T47D (cell line): ENCODE measurements around the gene PARVG.

Source experiments
- DNase-seq, 2 experiments: peaks; one replicate each; pipeline versions ENCODE4 v3.0.0 to v3.0.0-alpha.2; 2011 to 2012; ENCODE audit warnings: low read depth in 1 of 2, low spot score in 1 of 2
- JUND ChIP-seq: IDR thresholded peaks from 2 replicates; pipeline ENCODE4 v1.6.1; 2012; ENCODE audit warnings: low read depth
- in situ Hi-C: cut with HindIII; loops from 2 replicates; pipeline ENCODE4 v1.10.0; 2016; ENCODE audit warnings: low sequenced_read_pairs, low pct_unique_long_range_greater_than_20kb

Gene PARVG

DNA sequence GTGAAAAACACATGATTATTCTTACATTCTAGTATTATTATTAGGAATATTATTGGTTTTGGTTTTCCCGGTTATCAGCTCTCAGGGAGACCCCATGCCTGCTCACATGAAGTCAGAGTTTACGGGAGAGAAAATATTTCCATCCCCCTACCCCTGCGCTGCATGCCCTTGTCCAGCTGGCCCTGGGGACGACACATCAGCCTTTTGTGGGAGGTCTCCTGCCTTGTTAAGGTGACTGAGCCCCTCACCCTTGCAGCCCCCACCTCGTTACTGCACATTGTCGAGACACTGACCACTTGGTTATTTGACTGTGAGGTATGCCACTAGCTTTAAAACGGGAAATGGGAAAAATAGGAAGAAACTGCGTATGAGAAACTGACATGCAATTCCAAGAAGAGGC lies 63.0 kb downstream of the PARVG start:
- no peak for TF ChIP-seq JUND
- in situ Hi-C loops = no loop called here

DNA sequence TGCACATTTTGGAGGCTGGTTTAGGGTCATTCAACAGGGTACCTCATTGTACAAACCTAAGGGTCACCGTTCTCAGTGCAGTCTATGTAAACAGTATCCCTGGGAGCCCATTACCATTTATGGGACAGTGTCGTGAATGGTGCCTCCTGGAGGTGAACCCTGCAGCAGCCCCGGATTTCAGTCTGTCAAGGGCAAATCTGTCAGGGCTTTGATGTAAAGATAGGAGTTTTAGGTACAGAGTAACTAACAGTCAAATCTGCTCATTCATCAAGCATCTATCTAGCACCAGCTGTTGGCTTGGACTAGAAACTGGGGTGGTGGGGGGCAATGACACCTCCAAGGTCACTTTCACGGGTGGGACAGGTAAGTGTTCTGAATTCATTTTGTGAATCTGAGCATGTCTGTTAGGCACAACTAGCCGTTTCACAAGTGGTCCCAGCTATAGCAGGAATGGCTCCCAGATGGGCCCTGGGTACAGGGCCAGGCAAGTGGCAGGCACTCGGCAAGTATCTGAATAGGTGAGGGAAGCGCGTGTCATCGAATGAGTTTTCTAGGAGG lies 63.6 kb downstream of the PARVG start:
- in situ Hi-C loops = no loop called here
- TF ChIP-seq JUND = no peak
- DNase-seq = no peak

More for the DNA sequence above, 63.0 kb downstream of the PARVG start:
- DNase-seq = no peak

DNA sequence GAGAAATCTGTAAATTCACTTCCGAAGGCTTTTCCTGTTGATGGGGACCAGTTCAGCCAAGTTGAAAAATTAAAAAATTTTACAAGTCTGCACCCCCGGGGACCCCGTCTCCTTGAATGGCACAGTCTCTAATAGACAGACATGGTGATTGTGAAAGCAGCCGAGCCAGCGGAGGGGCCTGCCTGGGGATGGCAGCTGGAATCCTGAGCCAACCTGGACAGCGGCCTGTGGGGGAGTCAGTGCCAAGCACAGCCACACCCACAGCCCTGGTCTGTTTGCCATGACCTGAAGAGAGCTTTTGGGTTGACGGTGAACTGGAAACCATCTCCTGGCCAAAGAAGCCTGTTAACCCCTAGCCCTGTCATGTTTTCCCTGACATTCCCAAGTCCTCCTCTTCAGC lies 64.7 kb downstream of the PARVG start:
- in situ Hi-C loops = no loop called here
- TF ChIP-seq JUND = no peak

DNA sequence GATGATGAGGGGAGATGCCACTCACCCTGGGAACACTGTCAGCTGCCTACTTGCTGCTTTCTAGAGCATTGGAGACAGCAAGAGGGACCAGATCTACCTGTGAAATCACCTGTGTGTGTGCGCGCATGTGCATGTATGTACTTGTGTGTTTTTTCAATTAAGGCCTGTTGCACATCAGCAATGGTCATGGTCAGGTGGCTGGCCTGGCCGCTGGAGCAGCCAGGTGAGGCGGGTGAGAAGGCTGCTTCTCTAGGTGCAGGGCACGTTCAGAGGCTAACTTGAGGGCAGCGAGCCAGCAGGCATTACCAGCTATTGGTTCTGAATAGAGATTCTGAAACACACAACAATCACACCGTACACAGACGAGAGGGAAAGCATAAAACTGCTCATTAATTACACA lies 65.1 kb downstream of the PARVG start:
- in situ Hi-C loops = no loop called here
- TF ChIP-seq JUND = no peak
- no peak for DNase-seq

More for the DNA sequence above, 64.7 kb downstream of the PARVG start:
- no peak for DNase-seq

DNA sequence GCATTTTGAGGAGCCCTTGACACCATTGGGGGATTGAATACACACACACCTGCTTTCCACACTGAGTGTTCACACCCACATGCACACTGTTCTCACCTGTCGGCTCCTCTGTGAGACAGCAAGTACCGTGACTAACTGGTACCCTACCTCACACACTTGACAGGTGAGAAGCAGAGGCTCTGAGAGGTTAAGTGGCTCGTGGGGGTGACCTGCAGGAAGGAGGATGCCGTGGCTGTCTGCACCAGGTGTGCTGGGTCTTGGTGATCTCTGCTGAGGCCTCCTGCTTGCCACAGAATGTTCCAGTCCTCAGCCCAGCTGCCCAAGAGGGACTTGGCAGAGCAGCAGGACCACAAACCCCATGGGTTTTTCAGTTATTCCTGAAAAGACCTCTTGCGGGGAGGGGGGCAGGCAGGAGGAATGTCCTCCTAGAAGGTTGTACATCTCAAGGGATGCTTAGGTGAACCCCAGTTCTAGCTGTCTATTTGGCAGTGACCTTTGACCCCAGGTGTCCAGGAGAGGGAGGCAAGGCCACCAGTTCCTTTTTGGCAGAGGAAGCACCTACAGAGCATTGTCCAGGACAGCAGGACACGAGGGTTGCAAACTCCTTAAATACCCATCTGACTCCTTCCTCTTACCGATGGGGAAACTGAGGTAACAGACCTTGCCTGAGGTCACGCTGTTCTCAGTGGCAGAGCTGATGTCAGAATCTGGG lies 66.0 kb downstream of the PARVG start:
- in situ Hi-C loops = no loop called here
- no peak for DNase-seq

DNA sequence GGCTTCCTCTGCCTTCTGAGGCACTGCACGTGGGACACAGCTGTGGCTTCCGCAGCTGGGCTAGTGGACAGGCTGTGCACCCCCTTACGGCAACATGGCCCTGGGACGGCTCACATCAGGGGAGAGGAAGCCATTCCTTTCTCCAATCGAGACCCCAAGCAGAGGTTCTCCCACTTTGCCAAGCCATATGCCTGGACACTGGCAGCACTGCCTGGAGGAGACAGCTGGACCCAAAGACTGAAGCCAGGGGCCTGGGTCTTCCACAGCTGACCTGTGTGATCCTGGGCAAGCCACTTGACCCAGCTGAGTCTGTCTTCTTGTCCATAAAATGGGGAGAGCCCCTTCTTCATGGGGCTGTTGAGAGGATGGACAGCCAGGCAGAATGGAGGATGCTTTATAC lies 66.6 kb downstream of the PARVG start:
- no peak for TF ChIP-seq JUND
- in situ Hi-C loops = no loop called here
- DNase-seq = no peak

More for the DNA sequence above, 66.0 kb downstream of the PARVG start:
- no peak for TF ChIP-seq JUND

DNA sequence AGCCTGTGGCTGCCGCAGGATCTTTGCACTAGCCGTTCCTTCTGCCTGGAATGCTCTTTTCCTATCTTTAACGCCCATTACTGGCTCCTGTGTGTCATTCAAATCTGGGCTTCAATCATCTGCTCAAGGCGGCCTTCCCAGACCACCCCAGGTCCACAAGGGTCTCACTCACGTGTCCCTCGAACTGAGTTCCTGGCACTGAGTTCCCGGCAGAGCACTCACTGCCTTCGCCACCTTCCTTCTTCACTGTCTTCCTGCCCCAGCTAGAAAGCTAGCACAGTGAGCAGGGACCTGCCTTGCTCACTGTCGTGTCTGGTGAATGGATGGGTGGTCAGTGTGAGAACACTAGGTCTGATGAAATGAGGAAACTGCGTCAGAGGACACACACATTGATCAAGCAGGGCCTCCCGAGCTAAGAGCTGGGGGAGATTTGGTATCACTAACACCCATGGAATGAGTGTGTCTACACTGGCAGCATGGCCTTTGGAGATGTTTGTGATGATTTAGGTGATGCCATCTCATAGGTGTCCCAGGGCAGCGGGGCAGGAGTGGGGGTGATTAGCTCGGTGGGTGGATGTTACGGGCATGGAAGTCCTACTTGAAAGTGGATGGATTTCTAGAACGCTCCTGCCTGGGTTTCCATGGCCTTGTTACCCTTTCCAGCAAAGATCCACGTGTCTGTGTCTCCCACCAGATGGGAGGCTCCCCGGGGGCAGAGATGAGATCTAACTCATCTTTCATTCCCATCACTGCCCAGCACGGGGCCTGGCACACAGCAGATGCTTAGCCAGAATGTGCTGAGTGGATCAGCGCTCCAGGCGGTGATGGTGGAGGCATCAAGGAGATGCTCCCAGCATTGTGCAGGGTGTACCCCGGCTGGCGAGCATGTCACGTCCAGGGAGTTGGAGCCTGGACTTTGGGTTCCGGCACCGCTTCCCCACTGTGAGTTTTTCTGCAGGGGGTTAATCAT lies 67.5 kb downstream of the PARVG start:
- in situ Hi-C loops = no loop called here
- DNase-seq = no peak
- TF ChIP-seq JUND = no peak

DNA sequence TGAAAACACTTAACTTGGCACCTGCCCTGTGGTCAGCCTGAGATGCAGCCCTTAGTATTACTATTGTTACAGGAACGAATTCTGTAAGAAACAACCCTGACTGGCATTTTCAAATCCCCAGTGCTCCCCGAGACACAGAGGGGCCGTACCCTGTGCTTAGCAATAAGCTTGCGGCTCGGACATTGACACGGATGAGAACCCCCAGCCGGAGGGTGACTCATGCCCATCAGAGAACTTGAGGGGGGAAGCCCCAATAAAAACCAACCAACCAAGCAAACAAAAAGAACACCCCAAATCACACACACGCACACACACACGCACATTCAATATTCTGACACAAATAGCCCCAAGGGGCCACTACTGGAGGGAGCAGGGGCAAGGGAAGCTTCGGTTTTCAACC lies 68.2 kb downstream of the PARVG start:
- TF ChIP-seq JUND = no peak
- in situ Hi-C loops = no loop called here
- no peak for DNase-seq

DNA sequence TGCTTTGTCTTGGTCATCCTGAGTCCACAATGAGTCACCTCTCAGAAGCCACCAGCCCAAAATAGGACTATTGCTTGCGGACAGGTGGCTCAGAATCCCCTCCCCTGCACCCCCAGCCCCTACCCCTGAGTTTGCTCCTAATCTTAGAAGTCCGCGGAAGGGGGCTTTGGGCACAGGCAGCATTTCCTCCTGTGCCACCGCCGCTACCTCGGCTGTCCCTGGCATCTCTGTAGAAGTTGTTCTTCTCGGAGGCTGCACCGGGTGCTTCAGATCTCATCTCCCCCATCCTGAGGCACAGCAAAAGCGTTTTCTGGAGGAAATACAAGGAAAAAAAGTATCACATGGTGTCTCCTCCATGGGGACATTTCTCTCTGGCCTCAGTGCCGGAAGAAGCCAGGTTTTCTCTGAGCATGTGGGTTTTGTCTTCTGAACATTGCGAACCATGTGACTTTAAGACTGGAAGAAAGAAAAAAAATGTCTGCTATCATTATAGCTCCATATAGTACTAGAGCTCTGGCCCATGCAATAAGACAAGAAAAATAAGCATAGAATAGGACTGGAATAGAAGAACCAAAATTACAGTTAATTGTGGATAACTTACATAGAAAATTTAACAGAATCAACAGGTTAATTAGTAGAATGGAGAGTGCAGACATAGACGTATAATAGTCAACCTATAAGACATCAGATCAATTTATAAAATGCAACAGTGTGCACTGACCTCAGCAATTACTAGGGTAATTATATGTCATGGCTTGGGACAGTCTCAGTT lies 68.8 kb downstream of the PARVG start:
- no peak for DNase-seq
- in situ Hi-C loops = no loop called here
- TF ChIP-seq JUND = no peak

DNA sequence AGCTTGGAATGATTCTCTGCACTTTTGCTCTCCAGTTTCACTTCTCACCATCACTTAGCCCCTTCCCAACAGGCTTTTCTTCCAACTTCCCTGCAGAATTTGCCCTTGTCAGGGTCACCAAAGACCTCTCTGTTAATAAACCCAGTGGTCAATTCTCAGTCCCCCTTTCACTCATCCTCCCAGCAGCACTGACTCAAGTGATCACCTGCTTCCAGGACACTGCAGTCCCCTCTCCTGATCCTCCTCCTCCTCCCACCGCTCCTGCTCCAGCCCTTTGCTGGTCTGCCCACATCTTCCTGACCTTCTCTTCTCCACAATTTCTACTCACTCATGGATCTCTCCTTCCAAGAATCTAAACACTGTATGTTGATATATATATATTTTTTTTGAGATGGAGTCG lies 74.1 kb downstream of the PARVG start:
- no peak for TF ChIP-seq JUND

DNA sequence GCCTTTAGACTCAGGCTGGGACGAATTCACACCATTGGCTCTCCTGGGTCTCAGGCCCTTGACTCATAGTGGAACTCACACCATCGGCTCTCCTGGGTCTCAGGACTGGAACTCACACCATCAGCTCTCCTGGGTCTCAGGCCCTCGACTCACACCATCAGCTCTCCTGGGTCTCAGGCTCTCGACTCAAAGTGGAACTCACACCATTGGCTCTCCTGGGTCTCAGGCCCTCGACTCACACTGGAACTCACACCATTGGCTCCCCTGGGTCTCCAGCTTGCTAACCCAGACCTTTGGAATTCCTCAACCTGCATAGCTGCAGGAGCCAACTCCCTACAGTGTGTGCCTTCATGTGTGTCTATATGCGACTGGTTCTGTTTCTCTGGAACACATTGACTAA lies 75.4 kb downstream of the PARVG start:
- in situ Hi-C loops = no loop called here
- DNase-seq = no peak
- TF ChIP-seq JUND = no peak

More for the DNA sequence above, 74.1 kb downstream of the PARVG start:
- in situ Hi-C loops = no loop called here
- DNase-seq = no peak

DNA sequence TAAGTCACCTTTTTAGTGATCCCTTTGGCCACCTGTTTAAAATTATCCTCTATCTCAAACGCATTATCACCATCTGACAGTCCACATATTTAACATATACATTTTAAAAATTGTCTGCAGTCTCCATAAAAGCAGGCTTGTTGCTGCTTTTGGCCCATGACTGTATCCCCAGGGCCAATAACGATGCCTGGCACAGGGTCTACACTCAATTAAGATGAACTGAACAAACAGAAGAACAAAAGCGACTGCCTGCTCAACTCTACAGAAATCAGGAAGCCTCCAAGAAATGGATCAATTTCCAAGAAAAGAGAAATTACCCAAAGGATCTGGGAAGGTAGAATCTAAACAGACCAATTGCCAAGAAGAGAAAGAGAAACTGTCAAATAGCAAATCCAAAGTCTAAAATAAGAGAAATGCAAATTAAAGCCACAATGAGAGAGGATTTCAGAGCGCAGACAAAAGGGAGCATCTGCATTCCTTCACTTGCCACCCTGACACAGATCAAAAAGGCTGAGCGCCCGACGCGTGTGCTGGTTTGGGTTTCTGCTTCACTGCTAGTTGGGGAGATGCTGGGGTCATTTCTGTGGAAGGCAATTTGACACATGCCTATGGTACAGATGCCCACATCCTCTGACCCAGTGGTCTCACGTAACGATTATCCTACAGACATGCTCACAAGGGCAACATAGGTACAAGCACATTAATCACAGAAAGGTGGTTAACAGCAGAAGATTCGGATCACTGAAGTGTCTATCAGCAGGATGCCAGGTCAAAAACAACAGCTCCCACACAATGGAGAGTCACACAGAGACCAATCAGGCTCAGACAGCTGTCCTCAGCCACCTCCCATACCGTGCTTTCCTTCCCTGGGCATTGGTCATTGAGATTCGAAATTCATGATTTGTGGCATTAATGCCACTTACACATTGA lies 76.1 kb downstream of the PARVG start:
- DNase-seq = no peak
- in situ Hi-C loops = no loop called here
- no peak for TF ChIP-seq JUND
